B cell (primary cell): ENCODE data around the gene CYYR1.

Experiments used
- EZH2 ChIP-seq: IDR thresholded peaks from 2 replicates; pipeline ENCODE4 v1.6.1; 2012; ENCODE audit warnings: borderline replicate concordance, low read depth, mild to moderate bottlenecking, moderate library complexity, low read length; ENCODE audit not compliant: insufficient read depth, poor library complexity, severe bottlenecking
- TF ChIP-seq, protein P1 (sequence below): fragments of 200-600 bp; IDR thresholded peaks from one replicate; pipeline ENCODE4 v1.8.0; 2022; ENCODE audit warnings: antibody characterized with exemption, mild to moderate bottlenecking

DNA sequence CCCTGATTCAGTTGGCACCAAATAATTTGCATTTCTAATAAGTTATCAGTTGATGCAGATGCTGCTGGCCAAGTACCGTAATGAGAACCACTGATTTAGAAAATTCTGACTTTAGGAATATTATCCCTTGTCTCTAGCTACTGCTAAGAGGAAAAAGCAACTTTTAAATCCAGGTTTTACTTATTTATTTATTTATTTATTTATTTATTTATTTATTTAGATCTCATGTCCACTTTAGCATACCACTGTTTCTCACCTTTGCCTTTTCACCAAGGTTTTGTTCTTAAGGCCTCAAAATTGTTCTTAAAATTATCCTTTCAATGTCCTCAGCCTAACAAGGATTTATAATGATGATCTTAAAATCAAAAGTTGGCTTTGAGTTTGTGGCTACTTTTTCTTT, 8.7 kb upstream of the CYYR1 start:
- TF ChIP-seq, protein P1, sequence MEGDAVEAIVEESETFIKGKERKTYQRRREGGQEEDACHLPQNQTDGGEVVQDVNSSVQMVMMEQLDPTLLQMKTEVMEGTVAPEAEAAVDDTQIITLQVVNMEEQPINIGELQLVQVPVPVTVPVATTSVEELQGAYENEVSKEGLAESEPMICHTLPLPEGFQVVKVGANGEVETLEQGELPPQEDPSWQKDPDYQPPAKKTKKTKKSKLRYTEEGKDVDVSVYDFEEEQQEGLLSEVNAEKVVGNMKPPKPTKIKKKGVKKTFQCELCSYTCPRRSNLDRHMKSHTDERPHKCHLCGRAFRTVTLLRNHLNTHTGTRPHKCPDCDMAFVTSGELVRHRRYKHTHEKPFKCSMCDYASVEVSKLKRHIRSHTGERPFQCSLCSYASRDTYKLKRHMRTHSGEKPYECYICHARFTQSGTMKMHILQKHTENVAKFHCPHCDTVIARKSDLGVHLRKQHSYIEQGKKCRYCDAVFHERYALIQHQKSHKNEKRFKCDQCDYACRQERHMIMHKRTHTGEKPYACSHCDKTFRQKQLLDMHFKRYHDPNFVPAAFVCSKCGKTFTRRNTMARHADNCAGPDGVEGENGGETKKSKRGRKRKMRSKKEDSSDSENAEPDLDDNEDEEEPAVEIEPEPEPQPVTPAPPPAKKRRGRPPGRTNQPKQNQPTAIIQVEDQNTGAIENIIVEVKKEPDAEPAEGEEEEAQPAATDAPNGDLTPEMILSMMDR, result no peak
- TF ChIP-seq EZH2, result no peak
